ENCODE data around the gene ABCD1. TPM values are rescaled to one million over a fixed set of nuclear protein-coding genes. Genes with fewer than 3 reads are reported as not detected.

ABCD1 gene
- polyA plus RNA-seq, 4 donors, result 10.1 to 37.3 (median 20.4) TPM

GRCh38 chrX:153767674-153768055, 43.0 kb downstream of the ABCD1 start:
- DNase-seq (no peak), FAIRE-seq (no peak)
- H3K27ac ChIP-seq (ENCODE audit: low read depth in 1 of 3, low read length in 2 of 3), result no peak overlapping the region
- 95 to 97% (median 95%) methylated on average over 10 to 20 of the region's 20 CpGs for WGBS, 3 donors
- H3K4me1 ChIP-seq (ENCODE audit: control insufficient read depth in 3 of 3, insufficient read depth in 2 of 3, low read depth in 1 of 3, low read length in 2 of 3), result no peaks in the 10 kb centered on the region
- no peaks in the 10 kb centered on the region for H3K36me3 ChIP-seq (ENCODE audit: control insufficient read depth in 3 of 3, insufficient read depth in 2 of 3, low read depth in 1 of 3, low read length in 3 of 3)
- no peak overlapping the region for H3K4me3 ChIP-seq (ENCODE audit: low read depth in 1 of 3, low read length in 3 of 3)
- H3K9me3 ChIP-seq (ENCODE audit: control insufficient read depth in 2 of 2, insufficient read depth in 1 of 2, low read depth in 1 of 2, low read length in 1 of 2), result no peaks in the 10 kb centered on the region
- no peaks in the 10 kb centered on the region for H3K27me3 ChIP-seq (ENCODE audit: control insufficient read depth in 3 of 3, insufficient read depth in 3 of 3, low read length in 3 of 3)

- Histone ChIP-seq H3K36me3 (ENCODE audit: control insufficient read depth in 3 of 3, insufficient read depth in 2 of 3, low read depth in 1 of 3, low read length in 3 of 3) (no peaks in the 10 kb centered on the region), H3K4me3 (ENCODE audit: low read depth in 1 of 3, low read length in 3 of 3) (no peak overlapping the region), H3K9me3 (ENCODE audit: control insufficient read depth in 2 of 2, insufficient read depth in 1 of 2, low read depth in 1 of 2, low read length in 1 of 2) (no peaks in the 10 kb centered on the region), H3K27ac (ENCODE audit: low read depth in 1 of 3, low read length in 2 of 3) (no peak overlapping the region), H3K27me3 (ENCODE audit: control insufficient read depth in 3 of 3, insufficient read depth in 3 of 3, low read length in 3 of 3) (no peaks in the 10 kb centered on the region), H3K4me1 (ENCODE audit: control insufficient read depth in 3 of 3, insufficient read depth in 2 of 3, low read depth in 1 of 3, low read length in 2 of 3) (no peaks in the 10 kb centered on the region)
- no peak for DNase-seq
- no peak for FAIRE-seq
- WGBS, 3 donors, result 62 to 76% (median 69%) methylated on average over 17 to 22 of the region's 22 CpGs
Observed at GRCh38 chrX:153768311-153769157, 43.9 kb downstream of the ABCD1 start.

- WGBS, 3 donors, result 86 to 90% (median 88%) methylated on average over 18 to 23 of the region's 23 CpGs
- Histone ChIP-seq H3K36me3 (ENCODE audit: control insufficient read depth in 3 of 3, insufficient read depth in 2 of 3, low read depth in 1 of 3, low read length in 3 of 3) (no peaks in the 10 kb centered on the region), H3K4me1 (ENCODE audit: control insufficient read depth in 3 of 3, insufficient read depth in 2 of 3, low read depth in 1 of 3, low read length in 2 of 3) (no peaks in the 10 kb centered on the region), H3K9me3 (ENCODE audit: control insufficient read depth in 2 of 2, insufficient read depth in 1 of 2, low read depth in 1 of 2, low read length in 1 of 2) (no peaks in the 10 kb centered on the region), H3K27ac (ENCODE audit: low read depth in 1 of 3, low read length in 2 of 3) (no peak overlapping the region), H3K4me3 (ENCODE audit: low read depth in 1 of 3, low read length in 3 of 3) (no peak overlapping the region), H3K27me3 (ENCODE audit: control insufficient read depth in 3 of 3, insufficient read depth in 3 of 3, low read length in 3 of 3) (no peaks in the 10 kb centered on the region)
- no peak for DNase-seq
- FAIRE-seq, result no peak
Observed at GRCh38 chrX:153769158-153769864, 44.7 kb downstream of the ABCD1 start.

- H3K36me3 ChIP-seq (ENCODE audit: control insufficient read depth in 3 of 3, insufficient read depth in 2 of 3, low read depth in 1 of 3, low read length in 3 of 3), result no peaks in the 10 kb centered on the region
- no peak for FAIRE-seq
- H3K4me1 ChIP-seq (ENCODE audit: control insufficient read depth in 3 of 3, insufficient read depth in 2 of 3, low read depth in 1 of 3, low read length in 2 of 3), result no peaks in the 10 kb centered on the region
- WGBS, 3 donors, result 81 to 89% (median 86%) methylated on average over 20 to 24 of the region's 25 CpGs
- no peak for DNase-seq
- no peak overlapping the region for H3K4me3 ChIP-seq (ENCODE audit: low read depth in 1 of 3, low read length in 3 of 3)
- H3K9me3 ChIP-seq (ENCODE audit: control insufficient read depth in 2 of 2, insufficient read depth in 1 of 2, low read depth in 1 of 2, low read length in 1 of 2), result no peaks in the 10 kb centered on the region
- H3K27me3 ChIP-seq (ENCODE audit: control insufficient read depth in 3 of 3, insufficient read depth in 3 of 3, low read length in 3 of 3), result no peaks in the 10 kb centered on the region
- H3K27ac ChIP-seq (ENCODE audit: low read depth in 1 of 3, low read length in 2 of 3), result no peak overlapping the region
Observed at GRCh38 chrX:153769865-153770600, 45.4 kb downstream of the ABCD1 start.

GRCh38 chrX:153770601-153771414, 46.2 kb downstream of the ABCD1 start:
- 91 to 94% (median 92%) methylated on average over 14 to 18 of the region's 18 CpGs for WGBS, 3 donors
- no peak overlapping the region for H3K4me3 ChIP-seq (ENCODE audit: low read depth in 1 of 3, low read length in 3 of 3)
- DNase-seq (no peak), FAIRE-seq (no peak)
- H3K27ac ChIP-seq (ENCODE audit: low read depth in 1 of 3, low read length in 2 of 3), result no peak overlapping the region
- H3K36me3 ChIP-seq (ENCODE audit: control insufficient read depth in 3 of 3, insufficient read depth in 2 of 3, low read depth in 1 of 3, low read length in 3 of 3), result no peaks in the 10 kb centered on the region
- no peaks in the 10 kb centered on the region for H3K27me3 ChIP-seq (ENCODE audit: control insufficient read depth in 3 of 3, insufficient read depth in 3 of 3, low read length in 3 of 3)
- H3K4me1 ChIP-seq (ENCODE audit: control insufficient read depth in 3 of 3, insufficient read depth in 2 of 3, low read depth in 1 of 3, low read length in 2 of 3), result no peaks in the 10 kb centered on the region
- no peaks in the 10 kb centered on the region for H3K9me3 ChIP-seq (ENCODE audit: control insufficient read depth in 2 of 2, insufficient read depth in 1 of 2, low read depth in 1 of 2, low read length in 1 of 2)

GRCh38 chrX:153771415-153772315, 47.0 kb downstream of the ABCD1 start:
- H3K4me1 ChIP-seq (ENCODE audit: control insufficient read depth in 3 of 3, insufficient read depth in 2 of 3, low read depth in 1 of 3, low read length in 2 of 3), result no peaks in the 10 kb centered on the region
- no peak overlapping the region for H3K27ac ChIP-seq (ENCODE audit: low read depth in 1 of 3, low read length in 2 of 3)
- WGBS, 3 donors, result 80 to 90% (median 82%) methylated on average over 24 to 37 of the region's 37 CpGs
- DNase-seq (no peak), FAIRE-seq (no peak)
- no peaks in the 10 kb centered on the region for H3K36me3 ChIP-seq (ENCODE audit: control insufficient read depth in 3 of 3, insufficient read depth in 2 of 3, low read depth in 1 of 3, low read length in 3 of 3)
- H3K4me3 ChIP-seq (ENCODE audit: low read depth in 1 of 3, low read length in 3 of 3), result no peak overlapping the region
- no peaks in the 10 kb centered on the region for H3K27me3 ChIP-seq (ENCODE audit: control insufficient read depth in 3 of 3, insufficient read depth in 3 of 3, low read length in 3 of 3)
- no peaks in the 10 kb centered on the region for H3K9me3 ChIP-seq (ENCODE audit: control insufficient read depth in 2 of 2, insufficient read depth in 1 of 2, low read depth in 1 of 2, low read length in 1 of 2)

- WGBS, 3 donors, result 59 to 76% (median 74%) methylated on average over 11 to 21 of the region's 21 CpGs
- DNase-seq, result no peak
- no peak for FAIRE-seq
- Histone ChIP-seq H3K36me3 (ENCODE audit: control insufficient read depth in 3 of 3, insufficient read depth in 2 of 3, low read depth in 1 of 3, low read length in 3 of 3) (no peaks in the 10 kb centered on the region), H3K27ac (ENCODE audit: low read depth in 1 of 3, low read length in 2 of 3) (no peak overlapping the region), H3K9me3 (ENCODE audit: control insufficient read depth in 2 of 2, insufficient read depth in 1 of 2, low read depth in 1 of 2, low read length in 1 of 2) (no peaks in the 10 kb centered on the region), H3K27me3 (ENCODE audit: control insufficient read depth in 3 of 3, insufficient read depth in 3 of 3, low read length in 3 of 3) (no peaks in the 10 kb centered on the region), H3K4me1 (ENCODE audit: control insufficient read depth in 3 of 3, insufficient read depth in 2 of 3, low read depth in 1 of 3, low read length in 2 of 3) (no peaks in the 10 kb centered on the region), H3K4me3 (ENCODE audit: low read depth in 1 of 3, low read length in 3 of 3) (no peak overlapping the region)
Observed at GRCh38 chrX:153772316-153773217, 47.9 kb downstream of the ABCD1 start.
